Small intestine (tissue), 7 donors: ENCODE data around the gene KCNK1. TPM values are rescaled to one million over a fixed set of nuclear protein-coding genes. Genes with fewer than 3 reads are reported as not detected.

Experiments
- DNase-seq, 2 donors: peaks; one replicate each; pipeline versions ENCODE4 v3.0.0 to v3.0.0-alpha.2; 2013
- FAIRE-seq: peaks from 2 replicates; lab custom pipeline; 2012; peaks lifted over from hg19 to GRCh38; lab: Jason Lieb, UNC
- H3K27ac ChIP-seq, 3 donors: one replicate each; pipeline ENCODE4 v1.5.1; 2013; ENCODE audit warnings: low read length in 2 of 3, mild to moderate bottlenecking in 2 of 3, control low read depth in 1 of 3, inconsistent platforms in 1 of 3, low read depth in 1 of 3, moderate library complexity in 1 of 3
- H3K27me3 ChIP-seq, 3 donors: one replicate each; pipeline ENCODE4 v1.6.1; 2013; ENCODE audit warnings: low read length in 3 of 3, inconsistent platforms in 1 of 3; ENCODE audit not compliant: control insufficient read depth in 3 of 3, insufficient read depth in 3 of 3
- H3K36me3 ChIP-seq, 3 donors: one replicate each; pipeline ENCODE4 v1.6.1; 2013; ENCODE audit warnings: low read length in 3 of 3, inconsistent platforms in 1 of 3, low read depth in 1 of 3, mild to moderate bottlenecking in 1 of 3, moderate library complexity in 1 of 3; ENCODE audit not compliant: control insufficient read depth in 3 of 3, insufficient read depth in 2 of 3
- H3K4me1 ChIP-seq, 3 donors: one replicate each; pipeline ENCODE4 v1.6.1; 2013; ENCODE audit warnings: low read length in 2 of 3, inconsistent platforms in 1 of 3, low read depth in 1 of 3, mild to moderate bottlenecking in 1 of 3, moderate library complexity in 1 of 3; ENCODE audit not compliant: control insufficient read depth in 3 of 3, insufficient read depth in 2 of 3
- H3K4me3 ChIP-seq, 3 donors: one replicate each; pipeline ENCODE4 v1.5.1; 2013; ENCODE audit warnings: low read length in 3 of 3, control low read depth in 1 of 3, inconsistent platforms in 1 of 3, low read depth in 1 of 3, mild to moderate bottlenecking in 1 of 3, moderate library complexity in 1 of 3
- H3K9me3 ChIP-seq, 2 donors: one replicate each; pipeline ENCODE4 v1.6.1; 2013; ENCODE audit warnings: low read depth in 1 of 2, low read length in 1 of 2; ENCODE audit not compliant: control insufficient read depth in 2 of 2, insufficient read depth in 1 of 2
- WGBS, 3 donors: extraction: QIAGEN DNeasy Blood & Tissue Kit; methylation state at CpG; one replicate each; pipeline ENCODE4 v1.1.7; 2013; 5-methylcytosine and 5-hydroxymethylcytosine counted together
- polyA plus RNA-seq, 4 donors: library from polyadenylated mRNA; stranded (reverse) in 3 of 4; unstranded in 1 of 4; fragments of 200-250 nt in 3 of 4; fragments of 120-200 nt in 1 of 4; gene quantifications; one replicate each; pipeline versions ENCODE4 v1.2.1 to v1.2.3, GENCODE V29; 2013
- donor health status: healthy with polysubstance abuse.
- donor health status: control.
- donor health status: control.
- donor health status: Bipolar disorder and iron deficiency.
- donor health status: healthy.

Gene KCNK1
- polyA plus RNA-seq, 4 donors: 6.6 to 40.3 (median 23.7) TPM

GRCh38 chr1:233632436-233632835 lies 18.5 kb downstream of the KCNK1 start:
- FAIRE-seq: no peak
- peaks cover 0 to 5% (median 4%) of the 10 kb centered on the region in 3 donors for H3K36me3 ChIP-seq
- H3K9me3 ChIP-seq: no peaks in the 10 kb centered on the region
- H3K4me1 ChIP-seq: no peaks in the 10 kb centered on the region
- H3K27me3 ChIP-seq: no peaks in the 10 kb centered on the region
- H3K27ac ChIP-seq: no peak overlapping the region
- 59 to 76% (median 64%) methylated on average over 3 of the region's 3 CpGs for WGBS, 3 donors
- DNase-seq: no peak
- no peak overlapping the region for H3K4me3 ChIP-seq

GRCh38 chr1:233635765-233636502 lies 22.0 kb downstream of the KCNK1 start:
- Histone ChIP-seq H3K27ac (no peak overlapping the region), H3K4me3 (no peak overlapping the region), H3K9me3 (no peaks in the 10 kb centered on the region), H3K36me3 (peaks cover 0 to 7% (median 5%) of the 10 kb centered on the region in 3 donors), H3K27me3 (no peaks in the 10 kb centered on the region), H3K4me1 (no peaks in the 10 kb centered on the region)
- 65 to 81% (median 73%) methylated on average over 8 of the region's 8 CpGs for WGBS, 3 donors
- FAIRE-seq (no peak), DNase-seq (no peak)

DNA sequence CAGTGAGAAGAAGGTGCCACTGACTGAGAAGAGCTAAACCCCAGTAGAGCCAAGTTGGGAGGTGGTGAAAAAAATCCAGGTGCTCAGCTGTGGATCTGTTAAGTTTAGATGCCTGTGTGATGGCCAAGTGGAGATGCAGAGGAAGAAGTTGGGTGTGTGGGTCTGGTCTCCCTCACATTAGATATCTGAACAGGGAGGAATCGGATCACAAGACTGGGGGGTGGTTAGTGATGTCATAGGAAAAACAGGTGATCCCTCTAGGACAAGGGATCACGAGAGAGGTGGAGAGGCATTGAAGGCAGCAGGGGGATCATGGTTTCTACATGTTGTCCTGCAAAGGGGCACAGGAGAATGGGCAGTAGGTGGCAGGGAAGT lies 22.6 kb downstream of the KCNK1 start:
- 73 to 86% (median 86%) methylated on average over 2 of the region's 2 CpGs for whole genome bisulfite sequencing, 3 donors
- no peak for FAIRE-seq
- no peak overlapping the region for H3K27ac ChIP-seq

DNA sequence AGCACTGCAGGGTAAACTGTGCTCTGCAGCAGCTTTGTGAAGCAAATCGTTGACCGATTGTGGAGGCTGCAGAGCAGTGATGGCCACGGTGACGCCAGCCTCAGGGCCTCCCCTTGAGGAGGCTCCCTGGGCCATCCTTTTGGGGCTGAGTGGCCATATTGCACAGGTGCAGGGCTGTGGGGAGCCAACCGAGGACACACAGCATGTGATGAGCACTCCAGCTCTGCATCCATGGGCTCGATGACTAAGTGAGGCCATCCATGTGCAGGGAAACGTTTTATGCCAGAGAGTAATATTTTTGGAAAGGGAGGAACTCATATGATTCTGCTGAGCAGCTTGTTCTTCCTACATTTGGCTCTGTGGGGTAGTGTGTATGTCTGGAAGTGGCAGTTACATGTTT lies 24.6 kb downstream of the KCNK1 start:
- FAIRE-seq: no peak
- H3K4me3 ChIP-seq: no peak overlapping the region
- H3K4me1 ChIP-seq: no peaks in the 10 kb centered on the region
- WGBS, 3 donors: 85 to 88% (median 87%) methylated on average over 7 of the region's 7 CpGs
- no peak overlapping the region for H3K27ac ChIP-seq
- H3K9me3 ChIP-seq: peaks cover 0 to 2% of the 10 kb centered on the region in 2 donors
- no peak for DNase-seq
- H3K36me3 ChIP-seq: peaks cover 0 to 12% (median 5%) of the 10 kb centered on the region in 3 donors
- H3K27me3 ChIP-seq: no peaks in the 10 kb centered on the region

More for the DNA sequence above, 22.6 kb downstream of the KCNK1 start:
- Histone ChIP-seq H3K9me3 (no peaks in the 10 kb centered on the region), H3K4me1 (no peaks in the 10 kb centered on the region), H3K36me3 (peaks cover 0 to 7% (median 7%) of the 10 kb centered on the region in 3 donors), H3K4me3 (no peak overlapping the region), H3K27me3 (no peaks in the 10 kb centered on the region)
- no peak for DNase-seq

DNA sequence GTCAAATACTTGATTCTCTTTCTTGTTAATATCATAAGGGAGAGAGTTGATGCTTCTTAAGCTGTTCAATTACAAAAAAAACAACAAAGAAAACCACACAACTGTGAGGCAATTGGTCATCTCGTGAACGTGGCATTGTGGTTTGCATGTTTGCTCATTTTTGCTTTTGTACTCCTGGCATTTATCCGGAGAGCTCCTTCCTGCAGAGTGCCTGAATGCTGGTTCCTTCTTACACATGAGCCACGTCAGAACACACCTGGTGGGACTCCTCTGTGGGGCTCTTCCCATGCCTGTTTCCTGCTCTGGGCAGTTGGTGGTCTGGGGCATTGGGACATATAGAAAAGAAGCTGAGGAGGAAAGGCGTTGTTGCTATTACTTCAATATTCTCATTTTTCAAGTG lies 25.7 kb downstream of the KCNK1 start:
- H3K27me3 ChIP-seq: no peaks in the 10 kb centered on the region
- WGBS, 3 donors: 59 to 79% (median 71%) methylated on average over 5 of the region's 5 CpGs
- no peaks in the 10 kb centered on the region for H3K4me1 ChIP-seq
- H3K4me3 ChIP-seq: no peak overlapping the region
- peaks cover 0 to 4% of the 10 kb centered on the region in 2 donors for H3K9me3 ChIP-seq
- no peak overlapping the region for H3K27ac ChIP-seq
- FAIRE-seq (no peak), DNase-seq (no peak)
- peaks cover 0 to 16% (median 5%) of the 10 kb centered on the region in 3 donors for H3K36me3 ChIP-seq

GRCh38 chr1:233640179-233640578 lies 26.3 kb downstream of the KCNK1 start:
- WGBS, 3 donors: 68 to 81% (median 72%) methylated on average over 3 of the region's 3 CpGs

DNA sequence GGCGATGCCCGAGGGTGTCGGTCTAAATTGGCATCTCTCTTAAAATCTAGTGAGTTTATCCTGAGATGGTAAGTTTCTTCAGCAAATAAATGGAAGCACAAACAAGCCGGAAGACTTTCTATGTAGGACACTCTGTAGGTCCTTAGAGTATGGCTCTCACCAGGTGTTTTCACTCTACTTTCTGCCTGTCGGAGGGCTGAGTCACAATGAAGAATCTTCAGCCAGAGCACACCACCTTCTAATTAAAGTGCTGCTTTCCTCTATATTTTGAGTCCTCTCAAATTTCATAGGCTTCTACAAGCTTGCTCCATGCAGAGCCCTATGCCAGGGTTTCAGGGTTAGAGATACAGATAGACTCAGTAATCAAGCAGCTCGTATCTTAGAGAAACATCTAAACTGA lies 27.1 kb downstream of the KCNK1 start:
- no peaks in the 10 kb centered on the region for H3K4me1 ChIP-seq
- no peak for FAIRE-seq
- H3K27ac ChIP-seq: no peak overlapping the region
- no peak overlapping the region for H3K4me3 ChIP-seq
- peaks cover 0 to 4% of the 10 kb centered on the region in 2 donors for H3K9me3 ChIP-seq
- H3K36me3 ChIP-seq: peaks cover 0 to 13% (median 5%) of the 10 kb centered on the region in 3 donors
- no peaks in the 10 kb centered on the region for H3K27me3 ChIP-seq
- WGBS, 3 donors: 91 to 95% (median 94%) methylated on average over 6 of the region's 6 CpGs
- DNase-seq: no peak

More at GRCh38 chr1:233640179-233640578, 26.3 kb downstream of the KCNK1 start:
- Histone ChIP-seq H3K36me3 (peaks cover 0 to 16% (median 5%) of the 10 kb centered on the region in 3 donors), H3K27me3 (no peaks in the 10 kb centered on the region), H3K9me3 (peaks cover 0 to 4% of the 10 kb centered on the region in 2 donors), H3K4me1 (no peaks in the 10 kb centered on the region), H3K4me3 (no peak overlapping the region), H3K27ac (no peak overlapping the region)
- FAIRE-seq (no peak), DNase-seq (no peak)

- Histone ChIP-seq H3K4me3 (no peak overlapping the region), H3K4me1 (no peaks in the 10 kb centered on the region), H3K27ac (no peak overlapping the region), H3K36me3 (peaks cover 0 to 9% (median 0%) of the 10 kb centered on the region in 3 donors), H3K9me3 (peaks cover 0 to 4% of the 10 kb centered on the region in 2 donors), H3K27me3 (no peaks in the 10 kb centered on the region)
- DNase-seq (no peak), FAIRE-seq (no peak)
- 52 to 70% (median 68%) methylated on average over 4 of the region's 4 CpGs for WGBS, 3 donors
Measured at GRCh38 chr1:233647073-233647472, 33.2 kb downstream of the KCNK1 start.
